Gastrocnemius medialis (tissue), 4 donors: ENCODE measurements around the gene SELENOH.
"Not testable (repeated sequence)": the region's sequence is repeated elsewhere in the genome, so short reads cannot be mapped to it uniquely, and the experiment has no call there.

Experiments
- CTCF ChIP-seq, 5 experiments: fragments of 450-650 bp in 3 of 5; fragments of 200-600 bp in 2 of 5; sonication (generic) in 2 of 5; IDR thresholded peaks in 4 of 5; conservative IDR thresholded peaks in 1 of 5; 1 replicate in 4 of 5; 2 replicates in 1 of 5; pipeline ENCODE4 v1.5.1; 2016 to 2019; ENCODE audit warnings: antibody characterized with exemption in 5 of 5, mild to moderate bottlenecking in 3 of 5, moderate library complexity in 3 of 5
- POLR2A ChIP-seq, 2 donors: fragments of 450-650 bp; IDR thresholded peaks; one replicate each; pipeline ENCODE4 v1.6.1; 2017; ENCODE audit warnings: antibody characterized with exemption in 2 of 2, mild to moderate bottlenecking in 2 of 2, moderate library complexity in 2 of 2

GRCh38 chr11:57705432-57705831 lies 35.9 kb upstream of the SELENOH start:
- TF ChIP-seq CTCF (IDR thresholded peaks at IDR 0.05 in 4 of 5, conservative IDR thresholded peaks at IDR 0.05 in 1 of 5); POLR2A (IDR thresholded peaks at IDR 0.05): not testable (repeated sequence)
